ENCODE measurements around the gene CFTR. TPM values are rescaled to one million over a fixed set of nuclear protein-coding genes. Genes with fewer than 3 reads are reported as not detected.

The CFTR gene
- total and polyA plus RNA-seq, 9 of the 15 experiments (the other 6 are each of a cell fraction or from before 2014, with no cell fraction given) = 0.20 TPM; not detected in 8

DNA sequence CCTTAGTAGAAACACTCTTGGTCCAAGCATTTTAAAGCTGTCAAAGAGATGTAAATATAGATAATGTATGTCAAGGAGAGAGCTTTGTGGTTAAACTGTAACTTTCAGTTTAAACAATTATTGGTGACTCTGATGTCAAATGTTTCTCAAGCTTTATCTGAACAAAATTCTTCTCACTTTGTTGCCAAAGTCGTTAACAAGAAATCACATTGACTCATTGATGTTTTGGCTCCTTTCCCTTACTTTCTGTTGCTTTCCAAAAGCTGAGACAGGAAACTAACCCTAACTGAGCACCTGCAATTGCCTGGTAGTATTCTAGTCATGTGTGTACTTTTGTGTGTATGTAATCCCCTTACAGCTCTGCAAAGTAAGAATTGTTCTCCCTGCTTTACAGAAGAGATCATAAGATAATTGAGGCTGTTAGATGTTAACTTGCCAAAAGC is 108.5 kb downstream of the CFTR start:
- no peaks in the 10 kb centered on the region for H4K20me1 ChIP-seq (replicated peaks; ENCODE audit: control insufficient read depth, insufficient read depth, low read length)
- DNase-seq (ENCODE audit: extremely low read depth in 1 of 4, low spot score in 3 of 4) (no peak), FAIRE-seq (no peak), ATAC-seq (no peak)
- no peak overlapping the region for H3K27ac ChIP-seq (ENCODE audit: extremely low read depth, low read depth, low read length)
- H3K9ac ChIP-seq (ENCODE audit: insufficient read depth in 1 of 2, low read depth in 2 of 2, low read length in 2 of 2) = no peak overlapping the region
- H3K27me3 ChIP-seq (ENCODE audit: control insufficient read depth in 2 of 2, insufficient read depth in 2 of 2, low read length in 2 of 2) = no peaks in the 10 kb centered on the region
- 0% methylated on average over 1 of the region's 1 CpG for WGBS (ENCODE audit: insufficient coverage, low coverage, missing lambda C conversion rate)
- H3K36me3 ChIP-seq (ENCODE audit: control insufficient read depth, insufficient read depth, low read length) = no peaks in the 10 kb centered on the region
- in situ Hi-C loops (cut with MboI) (no loop called here), intact Hi-C loops (cut with micrococcal nuclease) (no loop called here)
- no peak for TF ChIP-seq ZNF124 (CRISPR knock-in tag; IDR thresholded peaks at IDR 0.05)
- TF ChIP-seq, protein P1, sequence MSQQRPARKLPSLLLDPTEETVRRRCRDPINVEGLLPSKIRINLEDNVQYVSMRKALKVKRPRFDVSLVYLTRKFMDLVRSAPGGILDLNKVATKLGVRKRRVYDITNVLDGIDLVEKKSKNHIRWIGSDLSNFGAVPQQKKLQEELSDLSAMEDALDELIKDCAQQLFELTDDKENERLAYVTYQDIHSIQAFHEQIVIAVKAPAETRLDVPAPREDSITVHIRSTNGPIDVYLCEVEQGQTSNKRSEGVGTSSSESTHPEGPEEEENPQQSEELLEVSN (IDR thresholded peaks at IDR 0.05; ENCODE audit: borderline replicate concordance in 1 of 2, extremely low read depth in 1 of 2, insufficient read depth in 1 of 2, insufficient read length in 1 of 2, low read depth in 1 of 2, low read length in 1 of 2, poor library complexity in 1 of 2, severe bottlenecking in 1 of 2) = no peak
- peak; percentile 34 for TF ChIP-seq MEIS2 (IDR thresholded peaks at IDR 0.05; ENCODE audit: partially characterized antibody)
- TF ChIP-seq, protein P2, sequence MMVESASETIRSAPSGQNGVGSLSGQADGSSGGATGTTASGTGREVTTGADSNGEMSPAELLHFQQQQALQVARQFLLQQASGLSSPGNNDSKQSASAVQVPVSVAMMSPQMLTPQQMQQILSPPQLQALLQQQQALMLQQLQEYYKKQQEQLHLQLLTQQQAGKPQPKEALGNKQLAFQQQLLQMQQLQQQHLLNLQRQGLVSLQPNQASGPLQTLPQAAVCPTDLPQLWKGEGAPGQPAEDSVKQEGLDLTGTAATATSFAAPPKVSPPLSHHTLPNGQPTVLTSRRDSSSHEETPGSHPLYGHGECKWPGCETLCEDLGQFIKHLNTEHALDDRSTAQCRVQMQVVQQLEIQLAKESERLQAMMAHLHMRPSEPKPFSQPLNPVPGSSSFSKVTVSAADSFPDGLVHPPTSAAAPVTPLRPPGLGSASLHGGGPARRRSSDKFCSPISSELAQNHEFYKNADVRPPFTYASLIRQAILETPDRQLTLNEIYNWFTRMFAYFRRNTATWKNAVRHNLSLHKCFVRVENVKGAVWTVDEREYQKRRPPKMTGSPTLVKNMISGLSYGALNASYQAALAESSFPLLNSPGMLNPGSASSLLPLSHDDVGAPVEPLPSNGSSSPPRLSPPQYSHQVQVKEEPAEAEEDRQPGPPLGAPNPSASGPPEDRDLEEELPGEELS (CRISPR knock-in tag; IDR thresholded peaks at IDR 0.05; ENCODE audit: borderline replicate concordance) = no peak
- TF ChIP-seq, protein P3, sequence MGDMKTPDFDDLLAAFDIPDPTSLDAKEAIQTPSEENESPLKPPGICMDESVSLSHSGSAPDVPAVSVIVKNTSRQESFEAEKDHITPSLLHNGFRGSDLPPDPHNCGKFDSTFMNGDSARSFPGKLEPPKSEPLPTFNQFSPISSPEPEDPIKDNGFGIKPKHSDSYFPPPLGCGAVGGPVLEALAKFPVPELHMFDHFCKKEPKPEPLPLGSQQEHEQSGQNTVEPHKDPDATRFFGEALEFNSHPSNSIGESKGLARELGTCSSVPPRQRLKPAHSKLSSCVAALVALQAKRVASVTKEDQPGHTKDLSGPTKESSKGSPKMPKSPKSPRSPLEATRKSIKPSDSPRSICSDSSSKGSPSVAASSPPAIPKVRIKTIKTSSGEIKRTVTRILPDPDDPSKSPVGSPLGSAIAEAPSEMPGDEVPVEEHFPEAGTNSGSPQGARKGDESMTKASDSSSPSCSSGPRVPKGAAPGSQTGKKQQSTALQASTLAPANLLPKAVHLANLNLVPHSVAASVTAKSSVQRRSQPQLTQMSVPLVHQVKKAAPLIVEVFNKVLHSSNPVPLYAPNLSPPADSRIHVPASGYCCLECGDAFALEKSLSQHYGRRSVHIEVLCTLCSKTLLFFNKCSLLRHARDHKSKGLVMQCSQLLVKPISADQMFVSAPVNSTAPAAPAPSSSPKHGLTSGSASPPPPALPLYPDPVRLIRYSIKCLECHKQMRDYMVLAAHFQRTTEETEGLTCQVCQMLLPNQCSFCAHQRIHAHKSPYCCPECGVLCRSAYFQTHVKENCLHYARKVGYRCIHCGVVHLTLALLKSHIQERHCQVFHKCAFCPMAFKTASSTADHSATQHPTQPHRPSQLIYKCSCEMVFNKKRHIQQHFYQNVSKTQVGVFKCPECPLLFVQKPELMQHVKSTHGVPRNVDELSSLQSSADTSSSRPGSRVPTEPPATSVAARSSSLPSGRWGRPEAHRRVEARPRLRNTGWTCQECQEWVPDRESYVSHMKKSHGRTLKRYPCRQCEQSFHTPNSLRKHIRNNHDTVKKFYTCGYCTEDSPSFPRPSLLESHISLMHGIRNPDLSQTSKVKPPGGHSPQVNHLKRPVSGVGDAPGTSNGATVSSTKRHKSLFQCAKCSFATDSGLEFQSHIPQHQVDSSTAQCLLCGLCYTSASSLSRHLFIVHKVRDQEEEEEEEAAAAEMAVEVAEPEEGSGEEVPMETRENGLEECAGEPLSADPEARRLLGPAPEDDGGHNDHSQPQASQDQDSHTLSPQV (IDR thresholded peaks at IDR 0.05) = no peak
- TF ChIP-seq, protein P4, sequence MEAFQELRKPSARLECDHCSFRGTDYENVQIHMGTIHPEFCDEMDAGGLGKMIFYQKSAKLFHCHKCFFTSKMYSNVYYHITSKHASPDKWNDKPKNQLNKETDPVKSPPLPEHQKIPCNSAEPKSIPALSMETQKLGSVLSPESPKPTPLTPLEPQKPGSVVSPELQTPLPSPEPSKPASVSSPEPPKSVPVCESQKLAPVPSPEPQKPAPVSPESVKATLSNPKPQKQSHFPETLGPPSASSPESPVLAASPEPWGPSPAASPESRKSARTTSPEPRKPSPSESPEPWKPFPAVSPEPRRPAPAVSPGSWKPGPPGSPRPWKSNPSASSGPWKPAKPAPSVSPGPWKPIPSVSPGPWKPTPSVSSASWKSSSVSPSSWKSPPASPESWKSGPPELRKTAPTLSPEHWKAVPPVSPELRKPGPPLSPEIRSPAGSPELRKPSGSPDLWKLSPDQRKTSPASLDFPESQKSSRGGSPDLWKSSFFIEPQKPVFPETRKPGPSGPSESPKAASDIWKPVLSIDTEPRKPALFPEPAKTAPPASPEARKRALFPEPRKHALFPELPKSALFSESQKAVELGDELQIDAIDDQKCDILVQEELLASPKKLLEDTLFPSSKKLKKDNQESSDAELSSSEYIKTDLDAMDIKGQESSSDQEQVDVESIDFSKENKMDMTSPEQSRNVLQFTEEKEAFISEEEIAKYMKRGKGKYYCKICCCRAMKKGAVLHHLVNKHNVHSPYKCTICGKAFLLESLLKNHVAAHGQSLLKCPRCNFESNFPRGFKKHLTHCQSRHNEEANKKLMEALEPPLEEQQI (IDR thresholded peaks at IDR 0.05) = no peak
- H3K4me3 ChIP-seq = no peak overlapping the region
- no peaks in the 10 kb centered on the region for H3K9me1 ChIP-seq (ENCODE audit: control insufficient read depth, insufficient read depth, low read length)
- POLR2A ChIA-PET = no interaction called here
- no peak overlapping the region for H3K4me2 ChIP-seq (ENCODE audit: insufficient read depth, low read length)
- no peak overlapping the region for H2AFZ ChIP-seq (ENCODE audit: low read depth, low read length)
- CTCF ChIA-PET (ENCODE audit: low intra/inter-chr PET ratio) = no interaction called here
- no peaks in the 10 kb centered on the region for H3K4me1 ChIP-seq (replicated peaks in 1 of 2; ENCODE audit: control insufficient read depth in 2 of 2, insufficient read depth in 2 of 2, low read length in 2 of 2)
- no peaks in the 10 kb centered on the region for H3K79me2 ChIP-seq (ENCODE audit: control insufficient read depth, insufficient read depth, low read length)
- no TSS peak for BruUV-seq (replicated peaks)
- no peaks in the 10 kb centered on the region for H3K9me3 ChIP-seq (replicated peaks; ENCODE audit: control insufficient read depth, insufficient read depth, low read depth, low read length)
